HepG2 (cell line): Measurements from ENCODE around the gene GZF1. TPM values are rescaled to one million over a fixed set of nuclear protein-coding genes. Genes with fewer than 3 reads are reported as not detected.

Source experiments
- ATF7-NPFF ChIP-seq: sonication (generic); formaldehyde crosslinking; IDR thresholded peaks from 2 replicates; pipeline ENCODE4 v1.8.1; 2023; ENCODE audit warnings: mild to moderate bottlenecking, low read depth, missing genetic modification reagents, moderate library complexity
- CBFB ChIP-seq: sonication (generic); formaldehyde crosslinking; IDR thresholded peaks from 2 replicates; pipeline ENCODE4 v1.4.0; 2020; ENCODE audit warnings: missing genetic modification reagents
- CBX5 ChIP-seq: sonication (generic); formaldehyde crosslinking; IDR thresholded peaks from 2 replicates; pipeline ENCODE4 v1.4.0; 2020; ENCODE audit warnings: missing genetic modification reagents, borderline replicate concordance
- CREBL2 ChIP-seq: sonication (generic); formaldehyde crosslinking; IDR thresholded peaks from 2 replicates; pipeline ENCODE4 v1.8.1; 2023; ENCODE audit warnings: missing genetic modification reagents, mild to moderate bottlenecking, borderline replicate concordance
- FOXO4 ChIP-seq: sonication (generic); formaldehyde crosslinking; conservative IDR thresholded peaks from 2 replicates; pipeline ENCODE4 v1.8.1; 2023; ENCODE audit warnings: missing genetic modification reagents
- FUBP1 ChIP-seq: sonication (generic); formaldehyde crosslinking; IDR thresholded peaks from 2 replicates; pipeline ENCODE4 v1.5.1; 2020; ENCODE audit warnings: missing genetic modification reagents, mild to moderate bottlenecking, borderline replicate concordance
- IKZF1 ChIP-seq: fragments of 450-650 bp; IDR thresholded peaks from 2 replicates; pipeline ENCODE4 v1.7.1; 2016
- LBX2 ChIP-seq: sonication (generic); formaldehyde crosslinking; IDR thresholded peaks from 2 replicates; pipeline ENCODE4 v1.5.0; 2020; ENCODE audit warnings: missing genetic modification reagents, mild to moderate bottlenecking, borderline replicate concordance
- MTF2 ChIP-seq: sonication (generic); formaldehyde crosslinking; IDR thresholded peaks from 2 replicates; pipeline ENCODE4 v1.5.0; 2020; ENCODE audit warnings: missing genetic modification reagents, borderline replicate concordance
- NFYB ChIP-seq: sonication (generic); formaldehyde crosslinking; IDR thresholded peaks from 2 replicates; pipeline ENCODE4 v1.4.0; 2020; ENCODE audit warnings: missing genetic modification reagents
- NR2F1 ChIP-seq, 2 experiments: fragments of 450-650 bp in 1 of 2; formaldehyde crosslinking in 1 of 2; IDR thresholded peaks; 2 replicates each; pipeline versions ENCODE4 v1.5.0 to v1.6.1; 2016 to 2020; ENCODE audit warnings: mild to moderate bottlenecking in 1 of 2, missing compliant biosample characterization in 1 of 2, missing genetic modification reagents in 1 of 2, moderate library complexity in 1 of 2
- NR2F6 ChIP-seq, 2 experiments: IDR thresholded peaks; 2 replicates each; pipeline ENCODE4 v1.6.1; 2016; ENCODE audit warnings: antibody characterized with exemption in 1 of 2, mild to moderate bottlenecking in 1 of 2
- RXRA ChIP-seq: sonication (generic); formaldehyde crosslinking; IDR thresholded peaks from 2 replicates; pipeline ENCODE4 v1.5.1; 2020; ENCODE audit warnings: missing genetic modification reagents
- TBP ChIP-seq: sonication (generic); formaldehyde crosslinking; IDR thresholded peaks from 2 replicates; pipeline ENCODE4 v1.5.0; 2020; ENCODE audit warnings: missing genetic modification reagents
- ZFYVE20 ChIP-seq: sonication (generic); formaldehyde crosslinking; IDR thresholded peaks from 2 replicates; pipeline ENCODE4 v1.8.0; 2023; ENCODE audit warnings: low read depth, mild to moderate bottlenecking, moderate library complexity, missing genetic modification reagents, borderline replicate concordance
- ZNF124 ChIP-seq: sonication (generic); formaldehyde crosslinking; IDR thresholded peaks from 2 replicates; pipeline ENCODE4 v1.4.0; 2020; ENCODE audit warnings: missing genetic modification reagents
- ZNF567 ChIP-seq: sonication (generic); formaldehyde crosslinking; IDR thresholded peaks from 2 replicates; pipeline ENCODE4 v1.8.1; 2023; ENCODE audit warnings: mild to moderate bottlenecking, missing genetic modification reagents, borderline replicate concordance
- ZNF737 ChIP-seq: sonication (generic); formaldehyde crosslinking; IDR thresholded peaks from 2 replicates; pipeline ENCODE4 v1.5.0; 2020; ENCODE audit warnings: missing genetic modification reagents, mild to moderate bottlenecking, borderline replicate concordance
- ZNF747 ChIP-seq: sonication (generic); formaldehyde crosslinking; IDR thresholded peaks from 2 replicates; pipeline ENCODE4 v1.8.1; 2023; ENCODE audit warnings: missing genetic modification reagents, mild to moderate bottlenecking, borderline replicate concordance
- polyA plus RNA-seq, 8 experiments: library from polyadenylated mRNA; depleted of rRNA in 3 of 8; stranded (reverse) in 7 of 8; unstranded in 1 of 8; fragments of >200 nt; fragmentation: Illumina TruSeq in 4 of 8; extraction: Trizol in 4 of 8; gene quantifications; 2 replicates each; pipeline versions ENCODE4 v1.2.1 to v1.2.3, GENCODE V29; 2011 to 2016; ENCODE audit warnings: low read depth in 4 of 8, missing spikeins in 1 of 8, mixed read lengths in 1 of 8; ENCODE audit not compliant: insufficient read depth in 1 of 8
- total RNA-seq, 5 experiments: library from RNA; depleted of rRNA; stranded (reverse); fragments of >200 nt; fragmentation: Illumina TruSeq; extraction: Trizol; gene quantifications; 2 replicates each; pipeline ENCODE4 v1.2.3, GENCODE V29; 2016; ENCODE audit warnings: low read depth in 1 of 5
- TF ChIP-seq, protein P1 (sequence below): sonication (generic); formaldehyde crosslinking; IDR thresholded peaks from 2 replicates; pipeline ENCODE4 v1.5.1; 2020; ENCODE audit warnings: missing genetic modification reagents, mild to moderate bottlenecking, borderline replicate concordance
- TF ChIP-seq, protein P2 (sequence below): sonication (generic); formaldehyde crosslinking; IDR thresholded peaks from 2 replicates; pipeline ENCODE4 v1.4.0; 2020; ENCODE audit warnings: missing genetic modification reagents

Gene GZF1
- total and polyA plus RNA-seq, 2 of the 13 experiments (the other 11 are each of a cell fraction or from before 2014, with no cell fraction given), result 16.9 to 26.0 TPM

GRCh38 chr20:23361476-23362391 lies at the start of gene GZF1 (continued):
- TF ChIP-seq FUBP1 (CRISPR knock-in tag) (no peak; the same call in 1 of the 2 replicates), ZNF737 (CRISPR knock-in tag) (peak; percentile 97), FOXO4 (CRISPR knock-in tag) (no peak), IKZF1 (no peak), ZNF567 (peak; percentile 99; the same call in 1 of the 2 replicates), ZFYVE20 (peak; percentile 94; the same call in 1 of the 2 replicates), RXRA (CRISPR knock-in tag) (peak; percentile 94; the same call in 1 of the 2 replicates), TBP (CRISPR knock-in tag) (no peak), ZNF124 (CRISPR knock-in tag) (peak; percentile 98), CBFB (CRISPR knock-in tag) (peak; percentile 99), NR2F1 (CRISPR knock-in tag; IDR thresholded peaks at IDR 0.05) (peak in 1 of 2 experiments; percentile 50; a peak in 1 of 4 replicates), ZNF747 (CRISPR knock-in tag) (peak; percentile 100), CREBL2 (CRISPR knock-in tag) (peak; percentile 96), ATF7-NPFF (CRISPR knock-in tag) (peak; percentile 89), LBX2 (CRISPR knock-in tag) (peak; percentile 94), MTF2 (CRISPR knock-in tag) (0 out of 2 replicates have a peak, but pooled peaks have one; percentile 60), NFYB (peak; percentile 77), CBX5 (CRISPR knock-in tag) (peak; percentile 90), NR2F6 (IDR thresholded peaks at IDR 0.05) (no peak), NR2F6 (CRISPR knock-in tag; IDR thresholded peaks at IDR 0.05) (peak; percentile 71)
- TF ChIP-seq, protein P1, sequence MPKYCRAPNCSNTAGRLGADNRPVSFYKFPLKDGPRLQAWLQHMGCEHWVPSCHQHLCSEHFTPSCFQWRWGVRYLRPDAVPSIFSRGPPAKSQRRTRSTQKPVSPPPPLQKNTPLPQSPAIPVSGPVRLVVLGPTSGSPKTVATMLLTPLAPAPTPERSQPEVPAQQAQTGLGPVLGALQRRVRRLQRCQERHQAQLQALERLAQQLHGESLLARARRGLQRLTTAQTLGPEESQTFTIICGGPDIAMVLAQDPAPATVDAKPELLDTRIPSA (CRISPR knock-in tag), result peak; percentile 94; the same call in 1 of the 2 replicates
- TF ChIP-seq, protein P2, sequence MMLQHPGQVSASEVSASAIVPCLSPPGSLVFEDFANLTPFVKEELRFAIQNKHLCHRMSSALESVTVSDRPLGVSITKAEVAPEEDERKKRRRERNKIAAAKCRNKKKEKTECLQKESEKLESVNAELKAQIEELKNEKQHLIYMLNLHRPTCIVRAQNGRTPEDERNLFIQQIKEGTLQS, result peak; percentile 100
